Lung (tissue), 16 donors: ENCODE results near the gene NAMPT. TPM values are rescaled to one million over a fixed set of nuclear protein-coding genes. Genes with fewer than 3 reads are reported as not detected.

Source experiments
- ATAC-seq: fragments of 200-7000 bp; cut with Tn5 transposase; one replicate; pipeline ENCODE4 v1.9.1; 2020; ENCODE audit warnings: moderate number of reproducible peaks; ENCODE audit not compliant: insufficient read depth, low FRiP score
- DNase-seq, 3 donors: peaks; one replicate each; pipeline ENCODE4 v3.0.0-alpha.2; 2013 to 2017
- H3K27ac ChIP-seq, 2 donors: one replicate each; pipeline ENCODE4 v1.5.1; 2013; ENCODE audit warnings: mild to moderate bottlenecking in 2 of 2, moderate library complexity in 2 of 2, control low read depth in 1 of 2, inconsistent platforms in 1 of 2, low read depth in 1 of 2, low read length in 1 of 2
- H3K27me3 ChIP-seq, 3 donors: one replicate each; pipeline ENCODE4 v1.5.1; 2013; ENCODE audit warnings: low read length in 2 of 3; ENCODE audit not compliant: control insufficient read depth in 3 of 3, insufficient read depth in 3 of 3
- H3K36me3 ChIP-seq, 4 donors: one replicate each; pipeline ENCODE4 v1.5.1; 2013; ENCODE audit warnings: low read length in 4 of 4, mild to moderate bottlenecking in 1 of 4, moderate library complexity in 1 of 4; ENCODE audit not compliant: control insufficient read depth in 4 of 4, insufficient read depth in 4 of 4
- H3K4me1 ChIP-seq, 5 donors: one replicate each; pipeline ENCODE4 v1.5.1; 2013; ENCODE audit warnings: low read length in 5 of 5, mild to moderate bottlenecking in 2 of 5, moderate library complexity in 1 of 5; ENCODE audit not compliant: control insufficient read depth in 5 of 5, insufficient read depth in 5 of 5
- H3K4me3 ChIP-seq: one replicate; pipeline ENCODE4 v1.5.1; 2013; ENCODE audit warnings: mild to moderate bottlenecking, control low read depth, moderate library complexity
- H3K9ac ChIP-seq, 2 donors: one replicate each; pipeline ENCODE4 v1.5.1; 2013; ENCODE audit warnings: low read length in 2 of 2, control low read depth in 1 of 2; ENCODE audit not compliant: insufficient read depth in 1 of 2
- H3K9me3 ChIP-seq, 4 donors: one replicate each; pipeline ENCODE4 v1.5.1; 2013; ENCODE audit warnings: low read length in 3 of 4, mild to moderate bottlenecking in 1 of 4, moderate library complexity in 1 of 4; ENCODE audit not compliant: control insufficient read depth in 4 of 4, insufficient read depth in 3 of 4
- CTCF ChIP-seq: IDR thresholded peaks from 2 replicates; pipeline ENCODE4 v1.5.1; 2012; ENCODE audit warnings: mild to moderate bottlenecking; ENCODE audit errors: control extremely low read depth, extremely low read depth
- WGBS, 2 donors: extraction: QIAGEN DNeasy Blood & Tissue Kit; methylation state at CpG; one replicate each; pipeline ENCODE4 v1.1.7; 2013; 5-methylcytosine and 5-hydroxymethylcytosine counted together
- long read RNA-seq, 5 donors: transcript quantifications; one replicate each; lab custom pipeline, GENCODE V29; 2026
- polyA plus RNA-seq, 2 donors: library from polyadenylated mRNA; stranded (reverse); fragments of 200-250 nt; gene quantifications; one replicate each; pipeline ENCODE4 v1.2.1, GENCODE V29; 2013
- total RNA-seq, 2 donors: library from RNA; depleted of rRNA in 1 of 2; stranded (reverse); fragments of >200 nt in 1 of 2; gene quantifications; one replicate each; pipeline ENCODE4 v1.2.1, GENCODE V29; 2014 to 2021
- donor health status: control.
- donor health status: control.
- donor health status: Bipolar disorder and iron deficiency.
- donor health status: healthy.
- donor health status: DM: yes; HTN: yes; CAD: no.

The NAMPT gene
- total RNA-seq, result 100 to 1,000 TPM; 227 to 469 TPM
- polyA plus RNA-seq, result 1,000 to 10,000 TPM in 1 of 2 donors, 10 to 100 TPM in 1; 73.3 to 1,250 TPM
- long read RNA-seq, donor 1, full-length matches to known transcripts, result 8 of 8 reads
- long read RNA-seq, donor 1, partial matches to known transcripts, result 0 of 8 reads
- long read RNA-seq, donor 1, other reads (novel, unspliced or antisense), result 0 of 8 reads
- long read RNA-seq, donor 2, partial matches to known transcripts, result 0 of 1 reads
- long read RNA-seq, donor 2, other reads (novel, unspliced or antisense), result 0 of 1 reads
- long read RNA-seq, donor 3, full-length matches to known transcripts, result 2 of 2 reads
- long read RNA-seq, donor 3, partial matches to known transcripts, result 0 of 2 reads
- long read RNA-seq, donor 3, other reads (novel, unspliced or antisense), result 0 of 2 reads
- long read RNA-seq, donor 4, partial matches to known transcripts, result 0 of 3 reads
- long read RNA-seq, donor 4, other reads (novel, unspliced or antisense), result 0 of 3 reads
- long read RNA-seq, donor 5, full-length matches to known transcripts, result 6 of 14 reads
- long read RNA-seq, donor 5, partial matches to known transcripts, result 8 of 14 reads
- long read RNA-seq, donor 5, other reads (novel, unspliced or antisense), result 0 of 14 reads

GRCh38 chr7:106284714-106285050, at the start of gene NAMPT:
Gene NAMPT, minus strand, starts transcription at chr7:106284983. Its CDS starts 99 bp downstream, at chr7:106284884.
- no peaks in the 10 kb centered on the region for H3K36me3 ChIP-seq
- peak within 1 kb of the TSS; percentile 94 for H3K4me3 ChIP-seq
- ATAC-seq, result no peak
- 0% methylated on average over 22 to 32 of the region's 32 CpGs for WGBS, 2 donors
- no peaks in the 10 kb centered on the region for H3K9me3 ChIP-seq
- H3K9ac ChIP-seq, result peak within 1 kb of the TSS; percentile 96 to 97
- no peak for TF ChIP-seq CTCF
- no peaks in the 10 kb centered on the region for H3K27me3 ChIP-seq
- peak within 1 kb of the TSS; percentile 96 for H3K27ac ChIP-seq
- H3K4me1 ChIP-seq, result peaks cover 0 to 10% (median 3%) of the 10 kb centered on the region in 5 donors
- DNase-seq, result no peak

GRCh38 chr7:106332201-106332600, 47.4 kb upstream of the NAMPT start:
- TF ChIP-seq CTCF, result no peak
- WGBS, 2 donors, result 81 to 88% methylated on average over 4 of the region's 4 CpGs
- H3K9me3 ChIP-seq, result no peaks in the 10 kb centered on the region

GRCh38 chr7:106331441-106332175, 46.8 kb upstream of the NAMPT start:
- H3K9ac ChIP-seq, result no peak overlapping the region
- 60 to 81% methylated on average over 3 of the region's 3 CpGs for WGBS, 2 donors

More at GRCh38 chr7:106332201-106332600, 47.4 kb upstream of the NAMPT start:
- Histone ChIP-seq H3K4me3 (no peak overlapping the region), H3K27ac (no peak overlapping the region), H3K27me3 (no peaks in the 10 kb centered on the region), H3K4me1 (no peaks in the 10 kb centered on the region), H3K36me3 (no peaks in the 10 kb centered on the region), H3K9ac (no peak overlapping the region)
- DNase-seq (no peak), ATAC-seq (no peak)

More at GRCh38 chr7:106331441-106332175, 46.8 kb upstream of the NAMPT start:
- ATAC-seq (no peak), DNase-seq (no peak)
- no peak overlapping the region for H3K4me3 ChIP-seq
- no peaks in the 10 kb centered on the region for H3K27me3 ChIP-seq
- no peaks in the 10 kb centered on the region for H3K36me3 ChIP-seq
- TF ChIP-seq CTCF, result no peak
- no peaks in the 10 kb centered on the region for H3K9me3 ChIP-seq
- no peak overlapping the region for H3K27ac ChIP-seq
- H3K4me1 ChIP-seq, result no peaks in the 10 kb centered on the region
